A549 (cell line): ENCODE results near the gene ISCU. TPM values are rescaled to one million over a fixed set of nuclear protein-coding genes. Genes with fewer than 3 reads are reported as not detected.
A peak's percentile ranks its signal among the peaks of the same experiment; 100 is the strongest.

Experiments used
- ATAC-seq, 2 experiments: fragments of 200-7000 bp in 1 of 2; fragments of >200 bp in 1 of 2; cut with Nextera tagmentation in 1 of 2; cut with Tn5 transposase in 1 of 2; 3 replicates each; pipeline versions ENCODE4 v1.8.0 to v1.9.1; 2018 to 2020; ENCODE audit warnings: mild to moderate bottlenecking in 1 of 2, moderate library complexity in 1 of 2
- CTCF ChIA-PET: fragments of 300-600 bp; sonication (Branson Sonifier 250); formaldehyde crosslinking; extraction: SDS; loops from one replicate; lab custom pipeline; 2021; ENCODE audit warnings: antibody characterized with exemption, inconsistent platforms; lab: Yijun Ruan, JAX
- POLR2A ChIA-PET: fragments of 350-600 bp; formaldehyde crosslinking; extraction: SDS; loops from one replicate; lab custom pipeline; 2021; ENCODE audit warnings: antibody characterized with exemption, inconsistent platforms; lab: Yijun Ruan, JAX
- DNase-seq, 2 experiments: peaks; one replicate each; pipeline versions ENCODE4 v3.0.0 to v3.0.0-alpha.2; 2011 to 2016; ENCODE audit warnings: low read depth in 1 of 2, low spot score in 1 of 2
- FAIRE-seq: peaks from 2 replicates; lab custom pipeline; 2011; peaks lifted over from hg19 to GRCh38; lab: Jason Lieb, UNC
- H3K27ac ChIP-seq, 2 experiments: fragments of >200 bp; sonication (Bioruptor Twin); formaldehyde crosslinking; 3 replicates each; pipeline ENCODE4 v1.5.1; 2016 to 2017
- H3K4me1 ChIP-seq: fragments of >200 bp; sonication (Bioruptor Twin); formaldehyde crosslinking; 3 replicates; pipeline ENCODE4 v1.6.1; 2016
- H3K4me2 ChIP-seq: fragments of >200 bp; sonication (Bioruptor Twin); formaldehyde crosslinking; 3 replicates; pipeline ENCODE4 v1.6.1; 2016
- H3K4me3 ChIP-seq: fragments of >200 bp; sonication (Bioruptor Twin); formaldehyde crosslinking; 3 replicates; pipeline ENCODE4 v1.5.1; 2016
- H3K9me3 ChIP-seq: fragments of >200 bp; sonication (Bioruptor Twin); formaldehyde crosslinking; 3 replicates; pipeline ENCODE4 v1.6.1; 2016
- ATOH8 ChIP-seq: fragments of 250-450 bp; sonication (Bioruptor Pico); IDR thresholded peaks from 2 replicates; pipeline ENCODE4 v1.5.0; 2020; ENCODE audit warnings: low read depth, mild to moderate bottlenecking, moderate library complexity
- BCL3 ChIP-seq: fragments of >200 bp; sonication (Bioruptor Twin); formaldehyde crosslinking; IDR thresholded peaks from 3 replicates; pipeline ENCODE4 v1.6.1; 2016
- BHLHE40 ChIP-seq: IDR thresholded peaks from 2 replicates; pipeline ENCODE4 v1.6.1; 2012; ENCODE audit warnings: low read depth, low read length, inconsistent platforms
- CBX8 ChIP-seq: fragments of 200-600 bp; sonication (generic); IDR thresholded peaks from 2 replicates; pipeline ENCODE4 v1.6.1; 2016
- CHD2 ChIP-seq: fragments of 150-350 bp; IDR thresholded peaks from 2 replicates; pipeline ENCODE4 v1.6.1; 2014; ENCODE audit warnings: low read length; ENCODE audit not compliant: partially characterized antibody
- CTCF ChIP-seq: fragments of >200 bp; sonication (Bioruptor Twin); formaldehyde crosslinking; IDR thresholded peaks from 3 replicates; pipeline ENCODE4 v1.5.1; 2016
- EHF ChIP-seq: fragments of 250-450 bp; sonication (Bioruptor Pico); IDR thresholded peaks from 2 replicates; pipeline ENCODE4 v1.5.0; 2020; ENCODE audit warnings: mild to moderate bottlenecking
- FOXS1 ChIP-seq: fragments of 250-450 bp; sonication (Bioruptor Pico); IDR thresholded peaks from 2 replicates; pipeline ENCODE4 v1.5.0; 2020; ENCODE audit warnings: mild to moderate bottlenecking, moderate library complexity
- GATA3 ChIP-seq: IDR thresholded peaks from 2 replicates; pipeline ENCODE4 v1.6.1; 2012; ENCODE audit warnings: borderline replicate concordance
- HEYL ChIP-seq: fragments of 250-450 bp; sonication (Bioruptor Pico); IDR thresholded peaks from 2 replicates; pipeline ENCODE4 v1.8.0; 2021; ENCODE audit warnings: mild to moderate bottlenecking, moderate library complexity
- JUN ChIP-seq, 2 experiments: fragments of >200 bp; sonication (Bioruptor Twin); formaldehyde crosslinking; IDR thresholded peaks; 2 replicates in 1 of 2; 3 replicates in 1 of 2; pipeline ENCODE4 v1.6.1; 2016 to 2017
- MAX ChIP-seq: IDR thresholded peaks from 2 replicates; pipeline ENCODE4 v1.6.1; 2012
- PBX3 ChIP-seq: IDR thresholded peaks from 2 replicates; pipeline ENCODE4 v1.6.1; 2012
- PHF8 ChIP-seq: fragments of 200-600 bp; sonication (generic); IDR thresholded peaks from 2 replicates; pipeline ENCODE4 v1.6.1; 2016; ENCODE audit warnings: low read depth, mild to moderate bottlenecking, antibody characterized with exemption, moderate library complexity, borderline replicate concordance
- POLR2AphosphoS2 ChIP-seq: conservative IDR thresholded peaks from 2 replicates; pipeline ENCODE4 v1.6.1; 2012; ENCODE audit warnings: low read length, improper control_type of control experiment, inconsistent platforms
- RARB ChIP-seq: fragments of 250-450 bp; sonication (Bioruptor Pico); IDR thresholded peaks from 2 replicates; pipeline ENCODE4 v1.8.0; 2021; ENCODE audit warnings: mild to moderate bottlenecking, moderate library complexity
- SMC3 ChIP-seq: fragments of >200 bp; sonication (Bioruptor Twin); formaldehyde crosslinking; IDR thresholded peaks from 3 replicates; pipeline ENCODE4 v1.6.1; 2018; ENCODE audit warnings: inconsistent platforms
- ZC3H11A ChIP-seq: fragments of 450-650 bp; IDR thresholded peaks from 2 replicates; pipeline ENCODE4 v1.6.1; 2014; ENCODE audit warnings: antibody characterized with exemption, mild to moderate bottlenecking
- ZFP36 ChIP-seq: fragments of 450-650 bp; IDR thresholded peaks from 2 replicates; pipeline ENCODE4 v1.6.1; 2014; ENCODE audit warnings: borderline replicate concordance; ENCODE audit not compliant: partially characterized antibody
- ZSCAN20 ChIP-seq: fragments of 250-450 bp; sonication (Bioruptor Pico); IDR thresholded peaks from 2 replicates; pipeline ENCODE4 v1.8.0; 2022; ENCODE audit warnings: mild to moderate bottlenecking, moderate library complexity
- whole genome bisulfite sequencing: methylation state at CpG from one replicate; pipeline ENCODE4 v1.1.6; 2017; ENCODE audit errors: missing lambda C conversion rate; 5-methylcytosine and 5-hydroxymethylcytosine counted together
- polyA plus RNA-seq, 4 experiments: library from polyadenylated mRNA; depleted of rRNA in 3 of 4; stranded (reverse); fragments of >200 nt; fragmentation: RNase III in 1 of 4; extraction: RNeasy Plus Mini Kit Qiagen cat#74134 plus additional on column Dnase treatment in 1 of 4; gene quantifications; 2 replicates in 3 of 4; 3 replicates in 1 of 4; pipeline ENCODE4 v1.2.3, GENCODE V29; 2011 to 2017

ISCU gene
- polyA plus RNA-seq, 2 of the 4 experiments (the other 2 are of a cell fraction), result 97.5 to 174 TPM

- DNase-seq (peak in 1 of 2 experiments; percentile 39), FAIRE-seq (no peak), ATAC-seq (peak; percentile 15 to 20; a peak in 3 of 6 replicates)
- Histone ChIP-seq H3K4me1 (no peaks in the 10 kb centered on the region; the same call in 2 of the 3 replicates), H3K9me3 (no peaks in the 10 kb centered on the region), H3K27ac (no peak overlapping the region), H3K4me3 (no peak overlapping the region), H3K4me2 (no peak overlapping the region)
- ChIA-PET POLR2A (no interaction called here), CTCF (interaction anchor here (0.7 to 4.1 kb wide), 4 partner anchors 15 to 579 kb away, joined by 3 to 15 read pairs (median 7); no protein-coding TSS in a partner anchor)
- TF ChIP-seq GATA3, result no peak
- 94% methylated on average over 23 of the region's 23 CpGs for WGBS
These were observed 45.7 kb upstream of the ISCU start for GRCh38 chr12:108516511-108517275.

- Histone ChIP-seq H3K4me2 (no peak overlapping the region), H3K9me3 (no peaks in the 10 kb centered on the region), H3K27ac (no peak overlapping the region), H3K4me1 (no peaks in the 10 kb centered on the region; the same call in 2 of the 3 replicates), H3K4me3 (no peak overlapping the region)
- FAIRE-seq, result no peak
- WGBS, result 91% methylated on average over 12 of the region's 12 CpGs
- no peak for ATAC-seq
- ChIA-PET CTCF (interaction anchor here (0.7 to 4.1 kb wide), 5 partner anchors 14 to 579 kb away, joined by 3 to 15 read pairs (median 4); no protein-coding TSS in a partner anchor), POLR2A (no interaction called here)
- TF ChIP-seq EHF (no peak), SMC3 (no peak), ZFP36 (peak; percentile 76)
- no peak for DNase-seq
These were observed 44.9 kb upstream of the ISCU start for GRCh38 chr12:108517288-108518100.

- FAIRE-seq, result no peak
- CTCF ChIA-PET, result interaction anchor here (0.7 to 4.1 kb wide), 3 partner anchors 13 to 528 kb away, joined by 3 to 15 read pairs (median 10); no protein-coding TSS in a partner anchor
- TF ChIP-seq BCL3 (no peak), CBX8 (no peak), JUN (IDR thresholded peaks at IDR 0.05) (no peak), FOXS1 (no peak), MAX (no peak), CTCF (no peak), GATA3 (no peak), ZC3H11A (no peak), POLR2AphosphoS2 (no peak), BHLHE40 (no peak), ATOH8 (CRISPR knock-in tag) (no peak), RARB (CRISPR knock-in tag) (no peak), PHF8 (no peak), ZSCAN20 (CRISPR knock-in tag) (no peak), HEYL (CRISPR knock-in tag) (no peak), CHD2 (no peak), PBX3 (no peak)
- TF ChIP-seq, all 56 proteins: peak for 0
- DNase-seq, result no peak
- Histone ChIP-seq H3K4me1 (no peaks in the 10 kb centered on the region; the same call in 2 of the 3 replicates), H3K4me2 (no peak overlapping the region), H3K27ac (no peak overlapping the region), H3K9me3 (no peaks in the 10 kb centered on the region), H3K4me3 (no peak overlapping the region)
- no peak for ATAC-seq
- WGBS, result 92% methylated on average over 24 of the region's 24 CpGs
- POLR2A ChIA-PET, result no interaction called here
These were observed 44.2 kb upstream of the ISCU start for GRCh38 chr12:108518101-108518715.
